Measurements from ENCODE around the gene POLR2H.
"Not testable (repeated sequence)": the region's sequence is repeated elsewhere in the genome, so short reads cannot be mapped to it uniquely, and the experiment has no call there.

The POLR2H gene

DNA sequence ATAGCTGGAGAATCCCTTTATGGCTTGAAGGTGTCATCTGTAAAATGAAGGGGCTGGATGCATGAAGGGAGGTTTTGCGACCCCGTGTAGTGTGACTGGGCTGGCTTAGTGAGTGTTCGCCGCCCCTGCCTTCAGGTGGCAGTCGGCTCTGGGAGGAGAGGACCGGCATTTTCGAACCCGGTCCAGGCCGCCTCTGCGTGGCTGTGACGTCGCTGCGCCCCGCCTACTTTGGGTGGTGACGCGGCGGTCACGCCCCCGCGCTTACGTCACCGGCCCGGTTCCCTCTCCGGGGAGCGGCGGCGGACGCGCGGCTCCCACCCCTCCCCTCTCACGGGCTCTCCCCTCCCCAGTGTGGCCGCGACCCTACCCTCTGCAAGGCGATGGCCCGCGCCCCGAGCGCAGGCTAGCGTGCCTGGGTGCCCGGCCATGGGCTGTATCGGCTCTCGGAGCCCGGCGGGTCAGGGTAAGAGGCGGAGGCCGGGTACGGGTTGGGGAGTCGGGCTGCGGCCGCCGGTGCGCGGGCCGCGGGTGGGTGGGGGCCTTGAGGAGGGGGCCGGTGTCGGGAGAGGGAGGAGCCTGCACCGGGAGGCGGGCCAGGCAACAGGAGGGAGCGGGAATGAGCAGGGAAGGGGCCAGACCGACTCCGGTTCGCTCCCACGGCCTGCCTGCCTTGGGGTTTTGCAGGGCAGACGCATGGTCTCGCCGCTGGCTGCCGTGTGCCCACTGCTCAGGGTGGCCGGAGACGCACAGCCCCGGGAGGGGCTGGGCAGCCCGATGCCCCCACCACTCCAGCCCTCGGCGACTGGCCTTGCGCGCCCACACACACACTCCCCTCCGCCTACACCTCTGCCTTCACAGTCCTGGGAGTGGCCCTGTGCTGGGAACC lies 25.6 kb upstream of the POLR2H start:
- DNase-seq: peak; percentile 87

DNA sequence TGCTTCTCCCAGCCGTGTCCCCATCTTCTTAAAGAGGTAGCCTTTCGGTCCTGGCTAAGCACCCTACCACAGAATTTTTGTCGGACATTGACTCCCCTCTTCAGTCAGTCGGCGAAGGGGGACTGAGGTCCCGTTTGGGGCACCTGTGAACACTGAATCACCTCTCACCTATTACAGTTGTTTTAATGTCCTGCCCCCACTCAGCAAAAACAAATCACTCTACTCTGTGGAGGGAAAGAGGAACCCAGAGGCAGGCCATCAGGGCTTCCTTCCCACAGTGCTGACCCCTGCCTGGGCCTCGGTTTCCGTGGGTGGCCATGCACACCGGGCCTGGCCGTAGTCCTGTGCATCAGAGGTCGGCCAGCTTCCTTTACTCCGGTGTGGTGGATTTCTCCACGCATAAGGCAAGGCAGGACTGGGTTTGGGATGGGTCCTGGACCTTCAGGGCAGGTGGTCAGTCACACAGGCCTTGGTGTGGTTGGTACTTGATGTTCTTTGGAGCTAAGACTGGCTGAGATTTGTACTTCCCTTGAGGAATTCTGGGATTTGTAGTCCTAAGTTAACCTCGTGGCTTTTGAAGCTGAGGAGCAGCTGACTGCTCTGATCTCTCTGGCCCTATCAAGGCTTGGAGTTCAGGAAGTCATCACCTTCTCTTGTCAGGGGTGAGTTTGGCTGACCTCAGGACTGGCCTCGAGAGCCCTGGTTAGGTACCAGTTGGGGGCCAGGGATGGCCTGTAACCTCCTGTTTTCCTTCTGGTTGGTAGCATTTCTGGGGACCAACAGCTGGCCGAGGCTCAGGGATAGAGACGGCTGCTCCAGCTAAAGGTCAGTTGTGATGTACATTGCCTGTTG lies 24.7 kb upstream of the POLR2H start:
- peak; percentile 52 for DNase-seq

DNA sequence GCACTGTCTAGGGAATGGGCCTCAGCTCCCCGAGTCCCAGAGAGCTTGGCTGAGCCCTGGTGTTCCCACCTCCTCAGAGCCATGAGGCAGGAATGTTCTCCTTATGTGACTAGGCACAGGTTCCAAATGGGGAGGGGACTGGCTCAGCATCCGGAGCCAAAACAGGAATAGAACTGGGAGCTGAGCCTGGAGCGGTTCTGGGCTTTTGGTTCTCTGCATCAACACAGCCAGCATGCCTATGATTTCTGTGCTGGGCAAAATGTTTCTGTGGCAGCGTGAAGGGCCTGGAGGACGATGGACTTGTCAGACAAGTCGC lies 24.2 kb upstream of the POLR2H start, which contains the start of gene FAM131A:
TSS of gene FAM131A (plus strand) at position 202 of the 316 bp plus-strand sequence. CDS start at position 233, 31 bp downstream.
- DNase-seq: no peak

DNA sequence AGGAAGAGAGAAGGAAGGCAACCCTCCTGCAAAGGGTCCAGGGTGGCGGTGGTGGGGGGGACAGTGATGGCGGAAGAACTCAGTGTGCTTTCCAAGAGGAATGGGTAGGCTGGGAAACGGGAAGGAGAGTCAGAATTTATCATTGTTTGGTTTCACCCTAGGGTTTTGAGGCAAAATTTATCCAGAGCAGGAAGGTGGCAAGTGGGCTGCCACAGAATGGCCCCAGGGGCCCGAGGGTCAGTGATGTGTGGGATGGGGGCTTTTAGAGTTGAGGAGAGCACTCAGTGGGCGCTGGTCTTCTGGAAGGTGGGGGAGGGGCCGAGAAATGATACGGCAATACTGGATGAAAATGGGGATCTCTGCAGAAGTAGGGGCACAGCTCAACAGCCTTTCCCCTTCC lies 23.5 kb upstream of the POLR2H start:
- DNase-seq: no peak

DNA sequence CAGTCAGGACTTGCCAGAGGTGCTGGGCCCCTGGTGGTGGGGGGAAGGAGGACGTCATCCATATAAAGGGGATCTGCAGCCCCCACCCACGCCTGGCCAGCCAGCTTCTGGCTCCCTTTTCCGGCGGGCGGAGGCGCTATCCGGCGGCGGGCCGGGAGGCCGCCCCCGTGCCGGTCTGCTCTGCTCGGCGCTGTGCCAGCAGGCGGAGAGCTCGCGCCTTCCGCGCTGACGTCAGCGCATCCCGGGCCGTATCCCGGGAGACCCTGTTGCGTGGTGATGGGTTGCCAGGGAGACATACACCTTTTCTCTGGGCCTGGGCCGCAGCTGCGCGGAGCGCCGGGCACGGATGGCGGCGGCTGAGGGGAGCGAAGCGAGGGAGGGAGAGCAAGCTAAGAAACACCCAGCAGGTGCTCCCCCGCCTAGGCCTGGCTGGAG lies 23.0 kb upstream of the POLR2H start:
- DNase-seq: no peak

DNA sequence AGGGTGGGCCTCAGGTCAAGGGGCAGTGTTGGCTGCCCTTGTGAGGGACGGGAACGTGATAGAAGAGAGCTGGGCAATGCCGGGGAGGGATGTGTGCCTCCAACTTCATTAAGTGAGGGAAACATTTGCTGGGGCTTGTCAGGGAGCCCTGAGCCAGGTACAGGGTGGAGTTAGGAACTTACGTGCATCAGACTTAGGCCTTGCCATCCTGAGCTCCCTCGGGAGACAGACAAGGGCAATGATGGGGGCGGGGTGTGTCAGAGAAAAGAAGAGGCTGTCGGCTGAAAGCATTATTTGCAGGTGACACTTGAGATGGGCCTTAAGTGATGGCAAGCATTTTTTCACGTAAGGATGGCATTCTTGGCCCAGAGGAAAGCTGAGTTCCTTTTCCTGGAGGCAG lies 22.5 kb upstream of the POLR2H start:
- DNase-seq: no peak

DNA sequence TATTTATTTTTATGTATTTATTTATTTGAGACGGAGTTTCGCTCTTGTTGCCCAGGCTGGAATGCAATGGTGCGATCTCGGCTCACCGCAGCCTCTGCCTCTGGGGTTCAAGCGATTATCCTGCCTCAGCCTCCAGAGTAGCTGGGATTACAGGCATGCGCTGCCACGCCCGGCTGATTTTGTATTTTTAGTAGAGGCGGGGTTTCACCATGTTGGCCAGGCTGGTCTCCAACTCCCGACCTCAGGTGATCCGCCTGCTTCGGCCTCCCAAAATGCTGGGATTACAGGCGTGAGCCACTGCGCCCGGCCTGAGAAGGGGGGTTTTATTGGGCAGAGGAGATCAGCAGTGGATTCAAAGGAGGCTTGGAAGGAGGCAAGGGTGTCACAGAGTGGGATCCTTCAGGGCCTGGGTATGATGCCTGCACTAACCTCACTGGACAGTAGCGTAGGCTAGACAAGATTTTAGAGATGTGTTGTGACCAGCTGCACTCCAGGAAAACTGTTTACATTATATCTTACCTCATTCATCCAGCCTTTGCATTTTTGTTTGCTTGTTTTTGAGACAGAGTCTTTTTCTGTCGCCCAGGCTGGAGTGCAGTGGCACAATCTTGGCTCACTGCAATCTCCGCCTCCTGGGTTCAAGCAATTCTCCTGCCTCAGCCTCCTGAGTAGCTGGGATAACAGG lies 21.9 kb upstream of the POLR2H start:
- not testable (repeated sequence) for DNase-seq

DNA sequence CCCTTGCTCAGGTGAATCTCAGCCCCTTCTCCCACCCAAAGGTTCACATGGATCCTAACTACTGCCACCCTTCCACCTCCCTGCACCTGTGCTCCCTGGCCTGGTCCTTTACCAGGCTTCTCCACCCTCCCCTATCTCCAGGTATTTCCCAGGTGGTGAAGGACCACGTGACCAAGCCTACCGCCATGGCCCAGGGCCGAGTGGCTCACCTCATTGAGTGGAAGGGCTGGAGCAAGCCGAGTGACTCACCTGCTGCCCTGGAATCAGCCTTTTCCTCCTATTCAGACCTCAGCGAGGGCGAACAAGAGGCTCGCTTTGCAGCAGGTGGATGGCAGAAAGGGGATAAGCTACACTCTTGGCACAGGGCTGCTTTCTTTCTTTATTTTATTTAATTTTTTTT lies 19.6 kb upstream of the POLR2H start:
- no peak for DNase-seq

DNA sequence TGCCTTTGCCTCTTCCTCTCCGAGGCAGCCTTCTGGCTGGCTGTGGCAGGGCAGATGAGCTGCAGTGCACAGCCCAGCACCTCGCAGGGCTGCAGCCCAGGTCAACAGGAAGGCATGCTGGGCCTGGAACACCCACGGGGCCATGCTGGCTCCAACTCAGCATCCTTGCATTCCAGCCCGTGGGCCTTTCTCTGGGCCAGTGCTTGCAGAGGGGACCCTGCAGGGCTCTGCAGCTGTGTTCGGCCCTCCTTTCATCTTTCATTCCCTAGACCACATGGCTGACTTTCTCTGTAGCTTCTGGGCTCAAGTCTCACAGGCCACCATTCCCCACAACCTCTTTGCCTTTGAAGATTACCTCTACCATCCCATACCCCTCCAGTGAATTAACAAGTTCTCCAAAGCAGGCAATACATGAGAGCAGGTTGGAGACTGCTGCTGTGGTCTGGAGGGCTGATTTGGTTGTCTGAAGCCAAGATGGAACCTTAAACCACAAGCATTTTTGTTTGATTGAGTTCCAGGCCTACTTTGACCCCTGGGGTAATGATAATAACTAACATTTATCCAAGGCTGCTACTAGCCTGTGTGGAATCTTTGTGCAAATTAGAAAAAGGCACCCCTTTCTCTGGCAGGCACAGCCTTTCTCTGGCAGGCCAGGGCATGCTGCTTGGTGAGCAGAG lies 18.2 kb upstream of the POLR2H start:
- DNase-seq: no peak

DNA sequence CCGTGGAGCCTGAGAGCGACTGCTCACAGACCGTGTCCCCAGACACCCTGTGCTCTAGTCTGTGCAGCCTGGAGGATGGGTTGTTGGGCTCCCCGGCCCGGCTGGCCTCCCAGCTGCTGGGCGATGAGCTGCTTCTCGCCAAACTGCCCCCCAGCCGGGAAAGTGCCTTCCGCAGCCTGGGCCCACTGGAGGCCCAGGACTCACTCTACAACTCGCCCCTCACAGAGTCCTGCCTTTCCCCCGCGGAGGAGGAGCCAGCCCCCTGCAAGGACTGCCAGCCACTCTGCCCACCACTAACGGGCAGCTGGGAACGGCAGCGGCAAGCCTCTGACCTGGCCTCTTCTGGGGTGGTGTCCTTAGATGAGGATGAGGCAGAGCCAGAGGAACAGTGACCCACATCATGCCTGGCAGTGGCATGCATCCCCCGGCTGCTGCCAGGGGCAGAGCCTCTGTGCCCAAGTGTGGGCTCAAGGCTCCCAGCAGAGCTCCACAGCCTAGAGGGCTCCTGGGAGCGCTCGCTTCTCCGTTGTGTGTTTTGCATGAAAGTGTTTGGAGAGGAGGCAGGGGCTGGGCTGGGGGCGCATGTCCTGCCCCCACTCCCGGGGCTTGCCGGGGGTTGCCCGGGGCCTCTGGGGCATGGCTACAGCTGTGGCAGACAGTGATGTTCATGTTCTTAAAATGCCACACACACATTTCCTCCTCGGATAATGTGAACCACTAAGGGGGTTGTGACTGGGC lies 16.8 kb upstream of the POLR2H start:
- DNase-seq: no peak

DNA sequence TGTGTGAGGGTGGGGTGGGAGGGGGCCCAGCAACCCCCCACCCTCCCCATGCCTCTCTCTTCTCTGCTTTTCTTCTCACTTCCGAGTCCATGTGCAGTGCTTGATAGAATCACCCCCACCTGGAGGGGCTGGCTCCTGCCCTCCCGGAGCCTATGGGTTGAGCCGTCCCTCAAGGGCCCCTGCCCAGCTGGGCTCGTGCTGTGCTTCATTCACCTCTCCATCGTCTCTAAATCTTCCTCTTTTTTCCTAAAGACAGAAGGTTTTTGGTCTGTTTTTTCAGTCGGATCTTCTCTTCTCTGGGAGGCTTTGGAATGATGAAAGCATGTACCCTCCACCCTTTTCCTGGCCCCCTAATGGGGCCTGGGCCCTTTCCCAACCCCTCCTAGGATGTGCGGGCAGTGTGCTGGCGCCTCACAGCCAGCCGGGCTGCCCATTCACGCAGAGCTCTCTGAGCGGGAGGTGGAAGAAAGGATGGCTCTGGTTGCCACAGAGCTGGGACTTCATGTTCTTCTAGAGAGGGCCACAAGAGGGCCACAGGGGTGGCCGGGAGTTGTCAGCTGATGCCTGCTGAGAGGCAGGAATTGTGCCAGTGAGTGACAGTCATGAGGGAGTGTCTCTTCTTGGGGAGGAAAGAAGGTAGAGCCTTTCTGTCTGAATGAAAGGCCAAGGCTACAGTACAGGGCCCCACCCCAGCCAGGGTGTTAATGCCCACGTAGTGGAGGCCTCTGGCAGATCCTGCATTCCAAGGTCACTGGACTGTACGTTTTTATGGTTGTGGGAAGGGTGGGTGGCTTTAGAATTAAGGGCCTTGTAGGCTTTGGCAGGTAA lies 16.0 kb upstream of the POLR2H start:
- DNase-seq: peak; percentile 80

DNA sequence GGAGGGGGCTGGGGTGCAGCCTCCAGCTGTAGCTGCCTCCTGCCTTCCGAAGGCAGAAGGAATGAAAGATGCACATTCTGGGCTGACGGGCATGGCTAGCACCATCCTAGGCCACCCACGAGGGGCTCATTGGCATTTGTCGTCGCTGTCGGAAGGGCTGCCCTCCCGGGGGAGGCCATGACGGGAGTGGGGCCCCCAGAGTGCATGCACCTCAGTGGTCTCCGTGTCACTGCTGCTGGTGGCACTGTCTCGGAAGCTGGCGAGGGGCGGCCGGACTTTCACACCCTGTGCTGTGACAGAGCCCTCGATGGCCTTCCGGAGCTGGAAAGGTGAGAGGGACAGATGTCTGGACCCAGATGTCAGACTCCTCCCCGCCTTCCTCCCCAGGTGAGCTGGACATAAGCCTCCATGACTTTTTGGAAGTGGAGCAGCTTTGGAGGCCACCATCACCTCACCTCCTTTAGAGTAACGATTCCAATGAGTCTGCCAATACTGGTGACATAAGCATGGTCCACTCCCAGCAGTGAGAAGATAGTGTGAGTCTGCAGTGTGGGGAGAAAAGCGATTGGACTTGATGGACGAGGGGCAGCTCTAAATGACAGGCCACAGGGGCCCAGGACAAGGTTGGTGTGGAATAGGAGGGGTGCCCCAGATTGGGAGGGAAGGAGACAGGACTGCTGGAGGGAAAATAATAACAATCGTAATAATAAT lies 14.9 kb upstream of the POLR2H start:
- no peak for DNase-seq

DNA sequence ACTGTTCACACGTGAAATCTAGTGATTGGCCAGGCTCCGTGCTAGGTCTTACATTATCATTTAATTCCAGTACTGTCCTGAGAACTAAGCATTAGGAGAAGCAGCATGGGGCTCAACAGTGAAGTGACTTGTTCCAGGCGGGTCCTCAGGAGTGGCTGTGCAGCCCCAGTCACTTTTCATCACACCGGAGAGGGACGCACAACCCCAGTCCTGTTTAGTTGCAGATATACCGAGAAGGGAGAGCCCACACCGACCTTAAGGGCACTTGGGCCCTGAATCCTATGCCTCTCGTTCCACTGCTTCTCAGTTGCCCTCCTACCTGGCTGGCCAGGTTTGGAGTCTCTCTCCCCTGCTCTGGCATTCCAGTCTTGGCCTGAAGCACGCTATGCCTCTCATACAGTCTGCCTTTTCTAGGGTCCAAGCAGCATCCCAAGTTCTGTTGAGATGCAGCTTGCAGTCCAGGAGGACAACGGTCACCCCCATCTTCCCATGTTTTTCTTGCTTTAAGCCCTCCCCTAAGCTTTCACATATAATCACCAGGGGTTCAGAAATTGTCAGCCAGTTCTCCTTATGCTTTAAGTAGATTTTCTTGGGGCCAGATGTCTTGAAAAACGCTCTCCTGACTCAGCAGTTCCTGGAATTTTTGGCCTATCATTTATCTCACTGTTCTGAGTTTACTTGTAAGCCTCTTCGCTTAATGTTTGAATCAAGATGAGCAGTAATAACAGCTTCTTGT lies 14.0 kb upstream of the POLR2H start:
- no peak for DNase-seq

DNA sequence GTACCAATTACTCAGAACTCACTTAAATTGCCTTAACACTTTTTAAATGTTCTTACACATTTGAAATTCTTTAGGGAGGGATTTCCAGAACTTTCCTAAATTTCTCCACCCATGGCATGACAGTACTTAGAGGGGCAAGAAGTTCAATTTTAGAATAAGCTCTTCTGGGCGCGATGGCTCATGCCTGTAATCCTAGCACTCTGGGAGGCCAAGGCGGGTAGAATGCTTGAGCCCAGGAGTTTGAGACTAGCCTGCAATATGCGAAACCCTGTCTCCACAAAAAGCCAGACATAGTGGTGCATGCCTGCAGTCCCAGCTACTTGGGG lies 13.5 kb upstream of the POLR2H start:
- DNase-seq: no peak

DNA sequence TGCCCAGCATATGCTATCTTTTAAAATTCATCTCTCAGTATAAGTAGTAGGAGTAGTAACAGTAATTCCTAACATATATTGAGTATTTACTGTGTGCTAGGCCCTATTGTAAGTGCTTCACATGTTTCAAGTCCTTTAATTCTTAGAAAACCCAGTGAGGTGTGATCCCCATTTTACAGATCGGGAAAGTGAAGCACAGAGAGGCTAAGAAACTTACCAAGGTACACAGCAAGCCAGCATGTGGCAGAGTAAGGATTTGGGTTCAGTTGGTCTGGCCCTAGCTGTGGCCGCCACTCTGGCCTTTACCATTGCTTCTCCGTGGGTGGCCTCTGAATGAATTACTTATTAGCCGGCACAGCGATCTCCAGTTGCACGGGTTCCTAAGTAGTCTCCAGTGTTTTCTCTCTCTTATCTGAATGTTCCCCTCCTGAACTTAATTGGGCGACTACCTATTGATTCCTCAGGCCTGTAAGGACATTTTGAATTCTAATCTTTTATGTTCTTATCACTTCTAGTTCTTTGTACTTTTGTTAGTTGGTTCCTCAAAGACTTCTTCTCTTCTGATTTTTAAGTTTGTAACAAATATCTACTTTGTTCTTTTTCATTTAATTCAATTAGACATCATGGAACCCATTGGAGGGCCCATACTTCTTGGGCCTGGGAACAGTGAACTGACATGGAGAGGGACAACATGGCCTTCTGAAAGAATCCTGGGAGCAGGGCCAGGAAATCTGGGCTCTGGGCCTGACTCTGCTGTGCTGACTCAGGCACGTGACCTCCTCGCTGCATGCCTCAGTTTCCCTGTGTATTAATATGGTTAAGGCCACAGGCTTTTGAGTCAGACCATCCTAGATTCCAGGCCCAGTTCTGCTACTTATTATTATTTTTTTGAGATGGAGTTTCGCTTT lies 11.7 kb upstream of the POLR2H start:
- no peak for DNase-seq

DNA sequence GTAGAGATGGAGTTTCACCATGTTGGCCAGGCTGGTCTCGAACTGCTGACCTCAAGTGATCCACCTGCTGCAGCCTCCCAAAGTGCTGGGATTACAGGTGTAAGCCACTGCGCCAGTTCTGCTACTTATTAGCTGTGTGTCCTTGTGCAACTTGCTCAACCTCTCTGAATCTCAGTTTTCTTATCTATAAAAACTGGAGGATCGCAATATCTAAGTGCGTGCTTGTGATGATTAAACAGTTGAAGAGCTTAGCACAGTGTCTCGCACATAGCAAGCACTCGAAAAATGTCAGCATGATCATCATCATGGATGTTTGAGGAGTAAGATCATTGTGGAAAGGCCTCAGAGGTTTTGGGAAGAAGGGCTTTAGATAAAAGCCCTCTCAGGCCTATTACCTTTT lies 10.9 kb upstream of the POLR2H start:
- DNase-seq: no peak

DNA sequence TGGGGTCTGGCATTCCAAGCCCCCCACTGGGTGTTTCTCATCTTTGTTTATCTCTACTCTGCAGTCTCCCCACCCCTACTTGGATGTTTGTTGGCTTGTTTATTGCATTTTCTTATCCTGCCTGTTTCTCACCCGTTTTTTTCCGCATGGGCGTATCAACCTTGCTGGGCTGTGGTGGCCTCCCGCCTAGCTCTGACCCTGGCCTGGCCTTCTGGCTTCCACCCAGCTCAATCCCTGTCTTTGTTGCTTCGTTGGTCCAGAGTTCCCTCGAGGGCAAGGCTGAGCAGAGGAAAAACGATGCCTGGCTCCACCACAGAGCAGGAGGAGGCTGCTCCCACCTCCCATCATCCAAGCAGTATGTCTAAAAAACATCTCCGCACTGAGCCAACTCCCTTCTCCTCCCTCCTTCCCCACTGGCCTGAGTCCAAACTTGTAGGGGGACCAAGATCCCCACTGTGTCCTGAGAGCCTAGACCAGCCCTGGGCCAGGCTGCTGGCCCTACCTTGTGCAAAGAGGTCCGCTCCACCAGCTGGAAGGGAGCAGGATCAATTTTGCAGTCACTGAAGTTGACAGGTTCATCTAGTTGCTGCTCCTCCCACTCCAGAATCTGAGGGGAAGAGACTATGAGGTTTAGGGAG lies 9.9 kb upstream of the POLR2H start:
- DNase-seq: no peak

DNA sequence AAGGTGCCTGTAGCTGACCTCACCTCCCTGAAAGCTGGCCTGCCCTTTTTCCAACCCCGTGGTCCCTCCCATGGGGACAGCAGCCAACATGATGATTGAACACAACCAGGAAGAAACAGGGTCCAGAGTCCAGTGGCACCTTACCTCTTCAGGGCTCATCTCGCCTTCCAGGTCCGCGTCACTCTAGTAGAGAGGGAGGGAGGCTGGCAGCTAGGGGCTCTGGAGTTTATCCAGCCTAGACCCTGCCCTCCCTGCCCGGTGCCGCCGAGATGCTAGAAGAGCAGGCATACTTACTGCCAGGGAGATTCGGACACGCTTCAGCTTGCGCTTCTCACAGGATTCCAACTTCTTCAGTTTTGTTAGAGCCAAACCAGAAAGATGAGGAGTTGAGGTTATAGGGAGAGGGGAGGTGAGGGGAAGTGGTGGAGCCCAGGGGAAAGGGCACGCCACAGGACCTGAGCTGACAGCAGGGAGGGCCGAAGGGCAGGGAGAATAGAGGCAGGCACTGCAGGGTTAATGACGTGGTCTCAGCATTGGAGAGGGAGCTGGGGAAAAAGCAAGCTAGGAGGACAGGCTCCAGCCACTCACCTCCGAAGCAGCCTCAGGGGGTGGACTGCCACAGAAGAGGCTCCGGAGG lies 9.2 kb upstream of the POLR2H start:
- DNase-seq: no peak

All from suppressor macrophage treated with lipopolysaccharide for 4 hours (primary cell).